Ramos (cell line): ENCODE measurements around the gene LRRC31.

ENCODE experiments used
- in situ Hi-C: fragments of 300-500 bp; cut with MboI; formaldehyde crosslinking; loops from one replicate; pipeline ENCODE4 v1.14.3; 2022; ENCODE audit warnings: low sequenced_read_pairs; ENCODE audit not compliant: unreplicated experiment

LRRC31 gene

DNA sequence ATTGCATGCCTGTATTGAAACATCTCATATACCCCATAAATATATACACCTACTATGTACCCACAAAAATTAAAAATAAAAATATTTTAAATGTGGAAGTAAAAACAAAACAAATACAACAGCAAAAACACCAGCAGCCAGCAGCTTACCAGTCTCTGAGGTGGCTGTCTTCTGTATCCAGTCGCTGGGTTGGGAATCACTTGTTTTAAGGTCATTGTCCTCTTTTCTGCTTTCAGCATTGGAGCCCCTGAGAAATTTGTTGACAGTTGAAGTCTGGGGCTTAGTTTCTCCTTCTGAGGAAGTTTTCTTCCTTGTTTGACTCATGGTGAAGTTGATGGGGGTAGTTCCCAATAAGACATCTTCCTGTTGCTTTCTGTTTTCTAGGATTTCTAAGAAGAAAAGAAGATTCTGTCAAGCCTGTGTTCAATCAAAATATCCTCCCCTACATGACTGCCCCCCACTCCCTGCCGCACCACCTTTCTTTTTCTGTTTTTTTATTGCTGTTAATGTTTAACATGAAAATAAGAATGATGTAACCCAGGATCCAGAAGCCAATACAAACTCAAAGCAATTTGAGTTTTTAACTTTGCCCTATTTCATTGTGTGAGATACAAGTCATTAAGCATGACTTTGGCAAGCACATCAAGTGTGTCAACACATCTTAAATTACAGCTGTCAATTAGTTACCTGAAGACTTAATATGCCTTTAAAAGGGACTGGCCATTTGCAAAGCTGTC lies at the start of gene LRRC31:
LRRC31 (minus strand) TSS at position 452 of the 737 bp plus-strand sequence; CDS start at position 324, 128 bp downstream.
- in situ Hi-C loops, result no loop called here

DNA sequence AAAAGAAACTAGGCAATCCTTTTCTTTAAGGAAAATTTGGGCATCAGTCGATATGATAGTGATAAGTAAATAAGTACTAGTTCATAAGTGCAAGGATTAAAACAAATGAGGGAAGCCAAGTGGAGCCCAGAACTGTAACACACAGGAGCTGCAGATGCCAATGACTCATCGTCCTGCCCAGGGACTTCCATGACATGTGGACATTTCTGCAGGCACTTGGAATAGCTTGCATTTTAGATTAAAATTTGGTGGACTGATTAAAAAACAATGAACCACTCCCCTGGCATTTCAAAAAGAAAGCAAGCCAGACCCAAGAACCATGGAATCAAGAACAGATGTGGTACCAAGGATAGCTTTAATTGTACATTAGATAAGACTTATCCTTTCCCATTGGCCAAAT lies 44.6 kb upstream of the LRRC31 start:
- in situ Hi-C loops, result no loop called here

DNA sequence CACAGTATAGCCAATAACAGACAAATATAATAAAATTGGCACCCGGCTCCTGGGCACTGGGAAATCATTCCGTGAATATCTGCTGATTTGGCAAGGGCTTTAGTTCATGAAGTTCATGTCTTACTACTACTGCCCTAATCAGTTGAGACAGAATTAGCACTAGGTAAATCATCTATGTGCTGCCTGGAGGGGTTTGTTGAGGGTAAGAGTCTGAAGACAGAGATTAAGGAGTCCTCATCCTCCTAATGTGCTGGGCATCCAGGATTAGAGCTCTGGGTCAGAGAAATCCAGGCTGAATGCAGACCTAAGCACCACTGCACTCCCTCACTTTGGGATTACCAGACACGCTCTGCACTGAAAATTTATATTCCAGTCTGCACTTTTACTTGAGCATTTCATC lies 43.6 kb upstream of the LRRC31 start:
- in situ Hi-C loops, result no loop called here

DNA sequence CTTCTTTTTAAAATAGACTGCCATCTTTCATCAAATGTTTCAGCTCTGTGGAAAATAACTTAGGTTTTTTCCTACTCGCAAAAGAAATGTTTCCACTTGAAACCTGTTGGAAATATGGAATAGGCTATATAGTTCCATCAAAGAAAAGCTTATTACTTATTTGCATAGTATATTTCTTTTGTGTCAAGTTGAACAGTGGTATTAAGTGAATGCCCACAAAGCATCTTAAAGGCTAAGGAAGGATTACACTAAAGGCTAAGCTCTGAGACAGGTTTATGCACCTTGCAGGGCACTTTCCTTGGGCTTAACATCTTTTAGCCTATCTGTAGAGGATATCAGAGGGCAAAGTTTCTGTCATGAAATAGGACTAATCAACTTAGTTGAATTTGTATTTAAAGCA lies 41.5 kb upstream of the LRRC31 start, which contains the start of gene SAMD7:
SAMD7 (plus strand) TSS at position 301 of the 400 bp plus-strand sequence. CDS start 7,927 bp downstream, outside the sequence.
- in situ Hi-C loops, result no loop called here

DNA sequence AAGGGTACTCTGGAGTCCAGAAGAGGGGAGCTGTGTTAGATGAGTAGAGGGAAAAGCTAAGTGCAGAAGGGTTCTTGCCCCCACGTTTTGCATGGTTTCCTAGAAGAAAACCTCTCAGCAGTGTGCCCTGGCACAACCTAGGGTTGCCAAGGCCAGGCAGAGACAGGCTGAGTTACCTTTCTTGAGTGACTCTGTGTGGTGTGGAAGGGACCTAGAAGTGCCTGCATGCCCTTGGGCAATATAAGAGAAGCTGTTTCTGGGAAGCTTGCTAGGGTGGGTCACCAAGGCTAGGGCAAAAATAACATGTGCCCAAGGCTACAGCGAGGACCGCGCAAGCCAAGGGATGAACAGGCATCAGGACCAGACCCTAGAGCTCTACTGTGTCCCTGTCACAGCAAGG lies 38.2 kb upstream of the LRRC31 start:
- in situ Hi-C loops, result no loop called here

DNA sequence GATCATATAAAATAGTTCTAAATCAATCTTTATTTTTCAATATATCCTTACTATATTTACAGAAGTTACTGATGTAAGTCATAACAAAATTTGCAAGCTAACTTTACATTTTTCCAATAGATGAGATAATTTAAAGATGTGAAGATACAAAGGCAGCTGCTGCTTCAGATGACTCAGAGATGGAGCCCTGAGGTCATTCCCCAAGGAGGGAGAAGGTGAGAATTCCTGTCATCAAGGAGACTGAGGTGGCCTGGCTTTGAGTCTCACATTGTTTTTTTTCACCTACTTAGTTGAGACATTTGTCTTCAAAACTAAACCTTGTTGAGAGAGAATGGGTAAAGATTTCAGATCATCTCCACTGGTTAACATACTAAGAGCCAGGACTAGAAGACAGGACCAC lies 37.7 kb upstream of the LRRC31 start:
- in situ Hi-C loops, result no loop called here

DNA sequence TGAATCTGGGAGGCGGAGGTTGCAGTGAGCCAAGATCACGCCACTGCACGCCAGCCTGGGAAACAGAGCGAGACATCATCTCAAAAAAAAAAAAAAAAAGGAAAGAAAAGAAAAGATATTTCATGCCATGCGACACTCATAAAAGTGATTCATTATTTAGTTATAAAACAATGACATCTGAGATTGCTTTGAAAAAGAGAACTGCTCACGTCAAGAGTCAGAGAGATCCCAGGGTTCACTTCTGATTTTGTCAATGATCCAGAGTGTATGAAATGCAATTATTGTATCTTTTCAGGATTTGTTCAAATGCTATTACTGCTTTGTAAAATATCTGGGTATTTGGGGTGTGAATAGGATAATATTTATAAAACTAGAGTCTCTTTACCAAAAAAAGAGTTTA lies 35.7 kb upstream of the LRRC31 start:
- in situ Hi-C loops, result no loop called here

DNA sequence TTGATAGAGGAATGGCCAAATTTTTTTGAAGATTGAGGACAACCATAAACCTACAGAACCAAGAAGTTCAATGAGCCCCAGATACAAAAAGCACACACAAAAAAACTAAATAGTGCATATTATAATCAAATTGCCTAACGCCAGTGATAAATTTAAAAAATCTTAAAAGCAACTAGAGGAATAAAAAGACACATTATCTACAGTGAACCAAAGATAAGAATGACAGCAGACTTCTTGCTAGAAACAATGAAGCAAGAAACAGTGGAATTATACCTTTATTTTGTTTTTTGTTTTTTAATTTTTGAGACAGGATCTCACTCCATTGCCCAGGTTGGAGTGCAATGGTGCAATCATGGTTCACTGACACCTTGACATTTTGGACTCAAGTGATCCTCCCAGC lies 31.7 kb upstream of the LRRC31 start:
- in situ Hi-C loops, result no loop called here

DNA sequence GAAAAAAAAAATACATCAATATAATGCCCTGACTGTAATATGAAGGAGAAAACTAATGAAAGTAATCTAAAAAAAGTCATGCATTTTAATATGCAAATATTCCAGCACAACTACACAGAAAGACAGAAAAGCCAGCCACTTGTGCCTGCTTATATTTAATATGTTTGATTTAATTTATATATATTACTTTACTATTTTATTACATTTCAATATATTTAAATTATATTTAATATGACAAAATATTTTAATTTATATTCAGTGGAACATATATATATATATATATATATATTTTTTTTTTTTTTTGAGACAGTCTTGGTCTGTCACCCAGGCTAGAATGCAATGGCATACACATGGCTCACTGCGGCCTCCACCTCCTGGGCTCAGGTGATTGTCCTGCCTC lies 27.5 kb upstream of the LRRC31 start:
- in situ Hi-C loops, result no loop called here

DNA sequence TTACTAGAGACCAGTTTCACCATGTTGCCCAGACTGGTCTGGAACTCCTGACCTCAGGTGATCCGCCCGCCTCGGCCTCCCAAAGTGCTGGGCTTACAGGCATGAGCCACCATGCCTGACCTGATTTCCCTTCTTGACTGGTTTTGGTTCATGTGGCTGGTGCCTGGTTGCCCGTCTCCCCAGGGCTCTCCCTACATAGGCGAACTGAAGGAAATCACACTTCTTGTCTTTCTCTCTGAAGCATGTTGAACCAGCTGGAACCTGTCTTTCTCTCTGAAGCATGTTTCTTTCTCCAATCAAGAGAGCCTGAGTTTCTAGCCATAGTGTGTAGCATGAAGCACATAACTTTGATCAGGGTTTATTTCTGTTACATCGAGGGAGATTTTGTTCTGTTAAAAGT lies 25.3 kb upstream of the LRRC31 start:
- in situ Hi-C loops, result no loop called here

DNA sequence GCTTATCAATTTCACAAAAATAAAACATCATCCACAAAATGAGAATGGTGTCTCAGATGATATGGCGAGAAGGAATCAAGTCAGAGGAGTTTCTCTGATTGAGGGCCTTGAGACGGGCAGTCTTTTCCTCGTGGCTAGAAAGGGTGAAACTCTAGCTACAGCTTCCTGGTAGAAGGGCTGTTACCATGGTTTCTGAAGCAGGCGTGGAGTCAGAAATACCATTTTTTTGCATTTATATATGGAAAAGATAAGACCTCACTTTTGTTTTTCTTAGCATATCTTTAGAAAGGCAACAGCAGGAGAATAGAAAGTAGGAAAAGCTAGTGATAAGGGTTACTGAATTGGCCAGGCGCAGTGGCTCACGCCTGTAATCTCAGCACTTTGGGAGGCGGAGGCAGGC lies 24.4 kb upstream of the LRRC31 start:
- in situ Hi-C loops, result no loop called here

DNA sequence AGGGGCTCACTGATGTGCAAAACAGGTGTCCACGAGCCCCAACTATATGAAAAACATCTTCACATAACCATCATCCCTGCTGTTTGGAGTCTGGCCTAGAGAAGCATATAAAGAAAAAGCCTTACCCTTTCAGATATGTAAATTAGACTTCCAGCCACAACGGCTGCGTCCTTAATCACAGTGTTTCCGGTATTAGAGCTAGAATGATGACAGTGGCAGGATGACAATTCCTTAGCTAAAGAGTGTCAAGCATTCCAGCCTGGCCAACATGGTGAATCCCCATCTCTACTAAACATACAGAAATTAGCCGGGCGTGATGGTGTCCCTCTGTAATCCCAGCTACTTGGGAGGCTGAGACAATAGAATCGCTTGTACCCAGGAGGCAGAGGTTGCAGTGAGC lies 22.2 kb upstream of the LRRC31 start:
- in situ Hi-C loops, result no loop called here

DNA sequence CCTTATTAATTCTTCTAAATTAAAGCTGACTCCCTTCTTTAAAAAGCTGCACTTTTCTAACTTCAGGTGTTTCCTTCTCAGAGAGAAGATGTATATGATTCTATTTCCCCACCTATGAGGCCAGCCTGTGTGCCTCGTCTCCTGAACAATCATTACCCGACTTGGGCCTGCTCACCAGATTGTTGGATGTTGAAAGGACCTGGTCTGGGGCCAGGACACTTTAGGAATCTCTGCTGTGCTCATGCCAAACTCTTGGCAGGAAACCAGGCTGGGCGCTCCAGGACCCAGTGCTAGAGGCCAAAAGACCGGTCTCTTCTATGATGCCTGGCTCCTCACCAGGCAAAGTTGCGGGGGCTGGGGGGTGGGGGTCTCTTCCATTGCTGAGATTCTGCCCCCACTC lies 16.9 kb upstream of the LRRC31 start:
- in situ Hi-C loops, result no loop called here

DNA sequence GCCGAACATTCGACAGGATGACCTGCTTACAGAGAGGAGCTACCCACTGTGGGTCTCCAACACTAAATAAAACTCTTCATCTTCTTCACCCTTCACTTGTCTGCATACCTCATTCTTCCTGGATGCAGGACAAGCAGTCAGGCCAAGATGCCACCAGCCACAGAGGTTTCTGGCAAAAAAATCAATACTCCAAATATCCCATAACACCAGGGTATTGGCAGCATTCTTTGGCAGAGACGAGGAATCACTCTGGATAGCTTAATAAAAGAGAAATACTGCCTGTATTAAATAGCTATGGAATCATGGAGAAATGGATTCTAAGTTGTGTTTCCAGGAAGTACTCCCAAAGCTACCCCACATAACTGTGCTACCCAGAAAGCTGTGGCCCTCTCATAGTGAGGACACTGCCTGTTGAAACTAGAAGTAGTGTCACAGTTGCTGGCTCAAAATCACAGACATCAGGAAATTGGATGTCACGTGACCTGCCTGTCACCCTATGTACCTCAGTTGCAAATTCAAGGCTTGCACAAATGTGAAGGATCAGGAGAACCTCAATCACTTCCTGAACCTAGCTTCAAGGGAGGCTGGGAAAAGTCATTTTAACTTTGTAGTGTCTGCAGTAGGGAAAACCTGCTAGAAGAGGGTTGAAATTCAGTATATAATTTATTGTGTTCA lies 11.0 kb upstream of the LRRC31 start:
- in situ Hi-C loops, result no loop called here

DNA sequence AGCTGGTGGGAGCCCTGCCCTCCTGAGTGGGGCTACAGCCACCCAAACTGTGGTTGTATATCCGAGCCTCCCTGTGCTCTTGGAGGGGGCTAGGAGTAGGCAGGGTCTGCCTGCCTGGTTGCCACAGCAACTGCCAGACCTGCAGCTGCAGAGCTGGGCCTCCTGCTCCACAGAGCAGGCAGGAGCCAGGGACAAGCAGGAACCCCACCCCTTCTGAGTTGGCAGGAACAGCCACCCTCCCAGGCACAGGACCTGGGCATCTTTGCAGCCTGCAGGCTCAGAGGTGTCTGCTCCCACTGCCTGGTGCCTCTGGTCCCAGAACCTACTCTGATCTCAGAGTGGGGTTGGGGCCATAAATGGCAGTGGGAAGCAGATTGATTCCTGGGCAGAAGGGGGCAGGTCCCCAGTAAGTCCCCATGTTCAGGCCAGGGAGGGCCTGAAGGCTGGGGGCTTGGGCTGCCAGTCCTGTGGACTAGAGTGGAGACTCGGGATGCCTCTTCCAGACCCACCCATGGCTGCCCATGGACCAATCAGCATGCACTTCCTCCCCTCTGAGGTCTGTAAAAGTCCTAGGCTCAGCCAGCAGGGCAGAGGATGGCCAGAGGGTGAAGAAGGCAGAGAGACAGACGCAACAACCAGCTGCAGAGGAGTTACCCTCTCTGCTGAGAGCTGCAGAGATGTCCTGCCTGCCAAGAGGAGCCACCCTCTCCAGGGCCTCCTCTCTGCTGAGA lies 10.3 kb upstream of the LRRC31 start:
- in situ Hi-C loops, result no loop called here

DNA sequence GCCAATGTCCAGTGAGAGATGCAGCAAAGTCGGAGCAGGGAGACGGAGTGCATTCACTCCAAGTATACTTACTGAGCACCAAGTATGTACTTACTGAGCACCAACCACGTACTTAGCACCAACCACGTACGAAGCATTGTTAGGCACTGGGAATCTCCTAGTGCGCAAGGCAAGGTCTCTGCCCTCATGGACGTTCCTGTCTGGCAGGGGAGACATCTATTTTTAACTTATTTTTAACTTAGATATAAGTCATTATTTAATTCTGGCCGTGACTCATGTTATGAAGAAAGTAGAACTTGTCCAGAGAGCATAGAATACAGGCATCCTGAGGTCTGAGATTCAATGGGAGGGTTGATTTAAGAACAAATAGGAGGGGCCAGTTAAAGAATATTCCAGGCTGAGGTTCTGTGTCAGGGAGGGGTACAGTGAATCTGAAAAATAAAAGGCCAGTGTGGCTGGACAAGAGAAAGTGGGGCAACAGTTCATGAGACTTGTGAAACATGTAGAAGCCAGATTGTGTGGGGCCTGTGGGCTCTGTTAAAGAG lies 9.3 kb upstream of the LRRC31 start:
- in situ Hi-C loops, result no loop called here

DNA sequence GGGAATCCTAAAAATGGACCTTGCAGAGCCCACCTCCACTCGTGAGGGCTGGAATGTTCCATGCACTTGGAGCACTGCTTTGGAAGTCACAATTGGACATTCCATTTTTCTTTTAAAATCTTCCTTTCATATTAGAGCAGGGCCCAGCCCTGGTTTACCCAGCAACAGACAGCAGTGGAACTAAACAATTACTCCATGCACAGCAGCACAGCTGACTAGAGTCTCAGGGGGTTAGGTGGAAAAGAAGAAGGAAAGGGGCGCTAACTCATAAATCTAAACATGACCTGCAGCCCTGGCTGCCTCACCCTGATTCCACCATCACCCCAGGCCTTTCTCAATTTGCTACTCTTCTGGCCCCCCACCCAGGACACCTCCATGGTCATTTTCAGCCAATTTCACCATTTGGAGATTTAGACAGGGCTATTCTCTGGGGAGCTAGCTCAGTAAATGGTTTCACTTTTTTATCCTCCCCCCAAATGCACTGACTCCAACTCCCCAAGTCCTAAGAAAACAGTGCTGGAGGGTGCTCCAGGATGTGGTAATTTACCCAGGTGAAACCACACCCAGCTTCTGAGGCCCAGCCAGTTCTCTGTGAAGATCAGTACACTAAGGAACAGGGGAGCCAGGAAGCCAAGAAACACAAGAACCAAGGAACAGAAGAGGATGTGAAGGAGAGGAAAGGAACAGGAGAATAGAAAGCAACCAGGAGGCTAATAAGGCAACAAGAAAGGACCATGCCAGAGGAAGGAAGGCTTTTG lies 1.6 kb upstream of the LRRC31 start:
- in situ Hi-C loops, result no loop called here

DNA sequence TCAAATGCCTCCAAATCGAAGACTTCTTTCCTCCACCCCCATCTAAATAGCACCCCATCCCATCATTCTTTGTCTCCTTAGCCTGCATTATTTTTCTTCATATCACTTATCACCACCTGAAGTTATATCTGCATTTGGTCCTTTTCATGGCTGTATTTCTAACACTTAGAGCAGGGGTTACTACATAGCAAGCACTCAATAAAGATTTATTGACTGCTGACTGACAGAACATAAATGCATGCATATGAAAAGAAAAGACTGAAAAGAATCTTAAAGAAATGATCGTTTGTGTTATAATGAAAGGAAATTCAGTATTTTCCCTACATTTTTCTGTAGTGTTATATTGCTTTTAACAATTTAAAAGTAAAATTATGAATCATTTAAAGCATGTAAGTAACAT lies 1.4 kb downstream of the LRRC31 start:
- in situ Hi-C loops, result no loop called here

DNA sequence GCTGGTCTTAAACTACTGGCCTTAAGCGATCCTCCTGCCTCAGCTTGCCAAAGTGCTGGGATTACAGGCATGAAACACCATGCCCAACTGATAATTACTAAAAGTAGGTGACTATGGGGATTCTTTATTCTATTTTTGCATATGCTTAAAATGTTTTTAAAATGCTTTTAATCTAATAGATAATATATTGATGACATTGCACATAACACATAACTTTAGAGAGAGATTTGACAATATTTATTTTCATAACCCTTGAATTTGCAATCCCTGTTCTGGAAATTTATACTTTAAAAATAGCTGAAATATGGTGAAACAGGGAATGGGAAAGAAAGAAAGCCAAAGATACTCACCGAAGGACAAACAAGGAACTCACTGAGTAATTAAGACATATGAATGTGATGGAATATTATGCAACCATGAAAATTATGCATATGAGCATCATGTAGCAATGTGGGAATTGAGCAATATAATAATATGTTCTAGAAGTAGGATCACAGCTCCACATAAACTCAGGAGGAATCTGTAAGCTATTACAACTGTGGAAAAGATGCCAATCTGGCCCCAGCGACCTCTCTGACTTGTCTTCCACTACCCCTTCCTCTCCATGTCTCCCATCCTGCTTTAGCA lies 2.0 kb downstream of the LRRC31 start:
- in situ Hi-C loops, result no loop called here
